GM12878 (cell line): ENCODE results near the gene CFAP61. TPM values are rescaled to one million over a fixed set of nuclear protein-coding genes. Genes with fewer than 3 reads are reported as not detected.

Source experiments
- ATAC-seq: fragments of 200-7000 bp; cut with Tn5 transposase; 3 replicates; pipeline ENCODE4 v1.9.1; 2020; ENCODE audit warnings: mild to moderate bottlenecking, moderate library complexity
- BruUV-seq: library from RNA; stranded (reverse); fragments of 400-500 nt; replicated peaks from 2 replicates; lab custom pipeline; 2021; lab: Mats Ljungman, UMichigan
- CTCF ChIA-PET: fragments of 300-600 bp; sonication (Branson Sonifier 250); formaldehyde crosslinking; extraction: SDS; loops from one replicate; lab custom pipeline; 2021; ENCODE audit warnings: inconsistent platforms; lab: Yijun Ruan, JAX
- POLR2A ChIA-PET: fragments of 350-600 bp; formaldehyde crosslinking; extraction: SDS; loops from one replicate; lab custom pipeline; 2021; ENCODE audit warnings: inconsistent platforms; lab: Charles Lee
- RAD21 ChIA-PET: fragments of 300-600 bp; sonication (Branson Sonifier 250); formaldehyde crosslinking; loops from one replicate; lab custom pipeline; 2023; ENCODE audit warnings: antibody characterized with exemption; ENCODE audit not compliant: unreplicated experiment; lab: Charles Lee
- SMC1A ChIA-PET: fragments of 300-600 bp; sonication (Branson Sonifier 250); formaldehyde crosslinking; loops from one replicate; lab custom pipeline; 2023; ENCODE audit not compliant: unreplicated experiment, uncharacterized antibody; lab: Charles Lee
- DNase-seq: peaks from one replicate; pipeline ENCODE4 v3.0.0-alpha.2; 2011; ENCODE audit warnings: low read depth, low spot score
- FAIRE-seq: peaks from 3 replicates; lab custom pipeline; 2011; peaks lifted over from hg19 to GRCh38; lab: Jason Lieb, UNC
- H2AFZ ChIP-seq: 2 replicates; pipeline ENCODE4 v1.6.0; 2011; ENCODE audit warnings: low read depth, low read length, control low read depth; ENCODE audit not compliant: control insufficient read depth
- H3K27ac ChIP-seq: 2 replicates; pipeline ENCODE4 v1.5.1; 2011; ENCODE audit warnings: control low read depth; ENCODE audit not compliant: control insufficient read depth, insufficient read depth
- H3K27me3 ChIP-seq, 2 experiments: replicated peaks in 1 of 2; 2 replicates each; pipeline versions ENCODE4 v1.6.0 to v1.6.1; 2011; ENCODE audit warnings: low read length in 1 of 2; ENCODE audit not compliant: control insufficient read depth in 2 of 2, insufficient read depth in 2 of 2
- H3K36me3 ChIP-seq, 2 experiments: 2 replicates each; pipeline ENCODE4 v1.5.1; 2011; ENCODE audit warnings: low read length in 1 of 2; ENCODE audit not compliant: control insufficient read depth in 2 of 2, insufficient read depth in 2 of 2
- H3K4me1 ChIP-seq: 2 replicates; pipeline ENCODE4 v1.6.1; 2011; ENCODE audit warnings: mild to moderate bottlenecking, low read length, moderate library complexity, mixed read lengths; ENCODE audit not compliant: control insufficient read depth, insufficient read depth
- H3K4me2 ChIP-seq: 2 replicates; pipeline ENCODE4 v1.6.0; 2011; ENCODE audit warnings: control low read depth; ENCODE audit not compliant: control insufficient read depth, insufficient read depth
- H3K4me3 ChIP-seq: fragments of 200-600 bp; sonication (generic); 2 replicates; pipeline ENCODE4 v1.5.1; 2016
- H3K79me2 ChIP-seq: 2 replicates; pipeline ENCODE4 v1.6.0; 2011; ENCODE audit warnings: low read length; ENCODE audit not compliant: control insufficient read depth, insufficient read depth
- H3K9ac ChIP-seq: 2 replicates; pipeline ENCODE4 v1.8.0; 2011; ENCODE audit warnings: low read length, control low read depth, mixed read lengths; ENCODE audit not compliant: control insufficient read depth, insufficient read depth
- H3K9me3 ChIP-seq: replicated peaks from 3 replicates; pipeline ENCODE4 v1.5.1; 2011; ENCODE audit warnings: mild to moderate bottlenecking, low read length; ENCODE audit not compliant: control insufficient read depth, insufficient read depth
- H4K20me1 ChIP-seq: 2 replicates; pipeline ENCODE4 v1.6.0; 2011; ENCODE audit not compliant: control insufficient read depth, insufficient read depth
- CBX5 ChIP-seq: sonication (generic); IDR thresholded peaks from 2 replicates; pipeline ENCODE4 v1.6.1; 2016; ENCODE audit warnings: low read depth, moderate library complexity, mild to moderate bottlenecking, inconsistent platforms
- CHD4 ChIP-seq: fragments of 200-600 bp; sonication (generic); IDR thresholded peaks from 2 replicates; pipeline ENCODE4 v1.6.1; 2016; ENCODE audit warnings: mild to moderate bottlenecking
- E2F4 ChIP-seq: IDR thresholded peaks from 2 replicates; pipeline ENCODE4 v1.6.1; 2012; ENCODE audit warnings: low read depth, low read length, improper control_type of control experiment
- FOXM1 ChIP-seq: IDR thresholded peaks from 2 replicates; pipeline ENCODE4 v1.6.1; 2012; ENCODE audit warnings: low read depth, mild to moderate bottlenecking, inconsistent platforms, low read length, moderate library complexity
- GABPA ChIP-seq: IDR thresholded peaks from 2 replicates; pipeline ENCODE4 v1.6.1; 2014; ENCODE audit warnings: antibody characterized with exemption, low read depth, mild to moderate bottlenecking, inconsistent platforms
- HSF1 ChIP-seq: fragments of 150-350 bp; IDR thresholded peaks from 2 replicates; pipeline ENCODE4 v1.6.1; 2014; ENCODE audit warnings: mild to moderate bottlenecking, low read depth, low read length
- JUND ChIP-seq: IDR thresholded peaks from 2 replicates; pipeline ENCODE4 v1.6.1; 2012; ENCODE audit warnings: low read depth, mild to moderate bottlenecking, low read length, improper control_type of control experiment, moderate library complexity
- KAT2A ChIP-seq: conservative IDR thresholded peaks from 2 replicates; pipeline ENCODE4 v1.6.1; 2011; ENCODE audit warnings: low read depth, low read length; ENCODE audit not compliant: control insufficient read depth
- MAX ChIP-seq: IDR thresholded peaks from 2 replicates; pipeline ENCODE4 v1.6.1; 2012; ENCODE audit warnings: low read depth, low read length, improper control_type of control experiment
- SP1 ChIP-seq: IDR thresholded peaks from one replicate; pipeline ENCODE4 v1.6.1; 2011; ENCODE audit warnings: low read depth, low read length
- STAT1 ChIP-seq: fragments of 450-650 bp; conservative IDR thresholded peaks from 2 replicates; pipeline ENCODE4 v1.6.1; 2014; ENCODE audit warnings: antibody characterized with exemption, mild to moderate bottlenecking
- SUPT20H ChIP-seq: IDR thresholded peaks from 2 replicates; pipeline ENCODE4 v1.6.1; 2011; ENCODE audit warnings: low read depth, mild to moderate bottlenecking, low read length, moderate library complexity, borderline replicate concordance; ENCODE audit not compliant: control insufficient read depth
- TAF1 ChIP-seq: IDR thresholded peaks from 2 replicates; pipeline ENCODE4 v1.6.1; 2011; ENCODE audit warnings: mild to moderate bottlenecking, low read depth, low read length, borderline replicate concordance
- USF2 ChIP-seq: IDR thresholded peaks from 2 replicates; pipeline ENCODE4 v1.6.1; 2011; ENCODE audit warnings: low read depth, low read length, improper control_type of control experiment, borderline replicate concordance
- WGBS: methylation state at CpG from one replicate; pipeline ENCODE4 v1.1.6; 2016; ENCODE audit warnings: low lambda C conversion rate; ENCODE audit not compliant: insufficient replicate concordance, insufficient coverage; ENCODE audit errors: missing lambda C conversion rate; 5-methylcytosine and 5-hydroxymethylcytosine counted together
- in situ Hi-C: fragments of 300-500 bp; cut with MboI; formaldehyde crosslinking; loops from 9 replicates; pipeline ENCODE4 v1.14.3; 2018; ENCODE audit warnings: mixed read lengths
- intact Hi-C: fragments of 100-400 bp; cut with micrococcal nuclease; formaldehyde crosslinking; loops from one replicate; pipeline ENCODE4 v1.14.2; 2022; ENCODE audit not compliant: unreplicated experiment
- polyA plus RNA-seq, 11 experiments: library from polyadenylated mRNA; depleted of rRNA in 4 of 11; unstranded in 6 of 11; stranded (reverse) in 5 of 11; fragments of >200 nt; fragmentation: Nextera tagmentation in 4 of 11; fragmentation: Illumina TruSeq in 1 of 11; extraction: Ambion mirVana in 4 of 11; extraction: Trizol in 1 of 11; gene quantifications; 1 replicate in 1 of 11; 2 replicates in 10 of 11; pipeline versions ENCODE4 v1.2.1 to v1.2.3, GENCODE V29; 2011 to 2016; ENCODE audit warnings: inconsistent platforms in 2 of 11, missing spikeins in 2 of 11, low read depth in 1 of 11
- total RNA-seq, 4 experiments: library from RNA; depleted of rRNA in 3 of 4; stranded (reverse); fragments of >200 nt in 3 of 4; fragmentation: Illumina TruSeq in 1 of 4; extraction: Trizol in 1 of 4; gene quantifications; 2 replicates each; pipeline versions ENCODE4 v1.2.1 to v1.2.3, GENCODE V29; 2013 to 2021
- TF ChIP-seq, protein P1 (sequence below): IDR thresholded peaks from 2 replicates; pipeline ENCODE4 v1.6.1; 2011; ENCODE audit warnings: borderline replicate concordance, low read depth, mild to moderate bottlenecking, moderate library complexity, mixed read lengths, low read length; ENCODE audit not compliant: insufficient read depth; ENCODE audit errors: extremely low read length

CFAP61 gene
- total and polyA plus RNA-seq, 10 of the 15 experiments (the other 5 are each of a cell fraction or from before 2014, with no cell fraction given): 0.11 to 0.41 (median 0.24) TPM; not detected in 7

DNA sequence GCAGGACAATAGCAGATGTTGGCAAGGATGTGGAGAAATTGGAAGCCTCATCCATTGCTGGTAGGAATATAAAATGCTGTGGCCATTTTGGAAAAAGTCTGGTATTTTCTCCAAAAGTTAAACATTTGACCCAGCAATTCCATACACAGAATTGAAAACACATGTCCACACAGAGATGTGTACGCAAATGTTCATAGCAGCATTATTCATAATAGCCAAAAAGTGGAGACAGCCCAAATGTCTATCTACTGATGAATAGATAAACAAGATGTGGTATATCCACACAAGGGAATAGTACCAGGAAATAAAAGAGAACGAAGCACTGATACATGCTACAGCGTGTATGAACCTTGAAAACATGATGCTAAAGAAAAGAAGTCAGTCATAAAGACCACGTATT is 40.5 kb downstream of the CFAP61 start:
- no TSS peak for BruUV-seq
- H3K79me2 ChIP-seq: no peaks in the 10 kb centered on the region
- no peak overlapping the region for H3K27ac ChIP-seq
- DNase-seq (no peak), ATAC-seq (no peak), FAIRE-seq (no peak)
- H3K4me1 ChIP-seq: no peaks in the 10 kb centered on the region
- intact Hi-C loops: no loop called here
- no peak overlapping the region for H2AFZ ChIP-seq
- no peak overlapping the region for H3K4me2 ChIP-seq
- ChIA-PET POLR2A (no interaction called here), SMC1A (no interaction called here), CTCF (no interaction called here)
- H3K4me3 ChIP-seq: no peak overlapping the region
- no peaks in the 10 kb centered on the region for H3K9me3 ChIP-seq
- H3K27me3 ChIP-seq: no peaks in the 10 kb centered on the region; a peak in 1 of 4 replicates
- 27% methylated on average over 4 of the region's 4 CpGs for WGBS
- no peak overlapping the region for H3K9ac ChIP-seq
- TF ChIP-seq E2F4: no peak
- TF ChIP-seq JUND: no peak
- TF ChIP-seq FOXM1: no peak
- no peak for TF ChIP-seq USF2
- no peak for TF ChIP-seq CBX5
- TF ChIP-seq KAT2A: no peak
- TF ChIP-seq, protein P1, sequence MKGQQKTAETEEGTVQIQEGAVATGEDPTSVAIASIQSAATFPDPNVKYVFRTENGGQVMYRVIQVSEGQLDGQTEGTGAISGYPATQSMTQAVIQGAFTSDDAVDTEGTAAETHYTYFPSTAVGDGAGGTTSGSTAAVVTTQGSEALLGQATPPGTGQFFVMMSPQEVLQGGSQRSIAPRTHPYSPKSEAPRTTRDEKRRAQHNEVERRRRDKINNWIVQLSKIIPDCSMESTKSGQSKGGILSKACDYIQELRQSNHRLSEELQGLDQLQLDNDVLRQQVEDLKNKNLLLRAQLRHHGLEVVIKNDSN: no peak
- no peak for TF ChIP-seq CHD4
- no peak for TF ChIP-seq HSF1
- TF ChIP-seq TAF1: no peak
- no peak for TF ChIP-seq SP1
- TF ChIP-seq SUPT20H: no peak
- no peak for TF ChIP-seq STAT1
- TF ChIP-seq GABPA: no peak
- no peak for TF ChIP-seq MAX
- TF ChIP-seq, all 136 proteins: peak for 0
- RAD21 ChIA-PET: no interaction called here
- no peaks in the 10 kb centered on the region for H4K20me1 ChIP-seq
- H3K36me3 ChIP-seq: no peaks in the 10 kb centered on the region
- in situ Hi-C loops: loop anchor here (5.0 kb wide), 1 partner anchor 144 kb away; no protein-coding TSS in a partner anchor
